Body of pancreas (tissue), 4 donors: ENCODE results near the gene SRGAP1. TPM values are rescaled to one million over a fixed set of nuclear protein-coding genes. Genes with fewer than 3 reads are reported as not detected.

Experiments
- ATAC-seq: fragments of 150-250 bp; one replicate; pipeline ENCODE4 v1.9.1; 2016
- DNase-seq, 4 donors: peaks; one replicate each; pipeline ENCODE4 v3.0.0-alpha.2; 2019
- H3K27ac ChIP-seq, 4 donors: fragments of 200-600 bp; sonication (generic); 1 replicate in 3 of 4; 2 replicates in 1 of 4; pipeline versions ENCODE4 v1.5.1 to v1.6.1; 2016 to 2019; ENCODE audit warnings: mild to moderate bottlenecking in 1 of 4, mixed read lengths in 1 of 4, moderate library complexity in 1 of 4
- H3K27me3 ChIP-seq, 2 donors: fragments of 200-600 bp; sonication (generic); one replicate each; pipeline ENCODE4 v1.6.0; 2016; ENCODE audit warnings: mild to moderate bottlenecking in 1 of 2
- H3K36me3 ChIP-seq, 2 donors: fragments of 200-600 bp; sonication (generic); replicated peaks in 1 of 2; 2 replicates each; pipeline ENCODE4 v1.5.1; 2016; ENCODE audit warnings: low read depth in 2 of 2; ENCODE audit not compliant: insufficient read depth in 1 of 2
- H3K4me1 ChIP-seq: fragments of 200-600 bp; sonication (generic); one replicate; pipeline ENCODE4 v1.6.0; 2016
- H3K4me3 ChIP-seq, 2 donors: fragments of 200-600 bp; sonication (generic); 1 replicate in 1 of 2; 2 replicates in 1 of 2; pipeline ENCODE4 v1.5.1; 2016 to 2019
- H3K9me3 ChIP-seq, 3 donors: fragments of 200-600 bp; sonication (generic); 1 replicate in 2 of 3; 2 replicates in 1 of 3; pipeline ENCODE4 v1.5.1; 2016
- CTCF ChIP-seq, 7 experiments: fragments of 450-650 bp in 4 of 7; fragments of 200-600 bp in 3 of 7; sonication (generic) in 3 of 7; IDR thresholded peaks; one replicate each; pipeline ENCODE4 v1.5.1; 2016 to 2019; ENCODE audit warnings: antibody characterized with exemption in 7 of 7
- POLR2A ChIP-seq, 3 donors: fragments of 450-650 bp; IDR thresholded peaks; one replicate each; pipeline ENCODE4 v1.6.1; 2016; ENCODE audit warnings: antibody characterized with exemption in 3 of 3, mild to moderate bottlenecking in 2 of 3
- WGBS, 2 donors: methylation state at CpG; one replicate each; pipeline ENCODE4 v1.1.5; 2017; 5-methylcytosine and 5-hydroxymethylcytosine counted together
- intact Hi-C: fragments of 100-400 bp; cut with DNase I; formaldehyde crosslinking; loops from one replicate; pipeline ENCODE4 v1.15.1; 2023
- total RNA-seq, 2 donors: library from RNA; depleted of rRNA; stranded (reverse); fragments of >200 nt; gene quantifications; one replicate each; pipeline ENCODE4 v1.1.0, GENCODE V29; 2016

Gene SRGAP1
- total RNA-seq, 2 donors from 2014 or later: 8.8 to 14.8 TPM

GRCh38 chr12:64092507-64093196 is 248.2 kb downstream of the SRGAP1 start:
- intact Hi-C loops: no loop called here
- WGBS, 2 donors: 91 to 93% methylated on average over 4 of the region's 4 CpGs
- ATAC-seq: no peak
- H3K27ac ChIP-seq: no peak overlapping the region
- no peak overlapping the region for H3K4me3 ChIP-seq
- peaks cover 25% of the 10 kb centered on the region for H3K4me1 ChIP-seq
- no peaks in the 10 kb centered on the region for H3K9me3 ChIP-seq
- TF ChIP-seq POLR2A (IDR thresholded peaks at IDR 0.05) (no peak), CTCF (IDR thresholded peaks at IDR 0.05) (no peak)
- H3K36me3 ChIP-seq: no peaks in the 10 kb centered on the region
- H3K27me3 ChIP-seq: no peaks in the 10 kb centered on the region
- DNase-seq: no peak

DNA sequence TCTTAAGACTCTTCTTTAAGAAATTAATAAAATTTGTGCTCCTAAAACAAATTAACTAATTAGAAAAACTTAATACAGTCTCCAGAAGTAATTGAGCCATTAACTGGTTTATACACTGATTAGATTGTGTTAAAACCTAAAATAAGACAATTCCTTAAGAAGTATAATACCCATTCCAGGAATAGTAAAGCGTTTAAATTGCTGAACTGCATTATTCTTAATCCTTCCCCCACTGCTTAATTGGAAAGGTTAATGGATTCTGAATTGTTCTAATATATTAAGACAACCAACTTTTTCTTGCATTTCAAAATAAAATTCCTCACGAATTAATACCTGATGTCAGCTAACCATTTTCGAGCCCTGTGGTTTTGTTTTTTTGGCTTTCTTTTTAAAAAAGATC is 249.2 kb downstream of the SRGAP1 start:
- peaks cover 27% of the 10 kb centered on the region for H3K4me1 ChIP-seq
- TF ChIP-seq POLR2A (IDR thresholded peaks at IDR 0.05) (no peak), CTCF (IDR thresholded peaks at IDR 0.05) (no peak)
- no peak for ATAC-seq
- WGBS, 2 donors: 91 to 93% methylated on average over 3 of the region's 3 CpGs
- intact Hi-C loops: no loop called here
- no peaks in the 10 kb centered on the region for H3K27me3 ChIP-seq
- no peak overlapping the region for H3K4me3 ChIP-seq
- no peaks in the 10 kb centered on the region for H3K9me3 ChIP-seq
- DNase-seq: no peak
- H3K36me3 ChIP-seq: no peaks in the 10 kb centered on the region
- no peak overlapping the region for H3K27ac ChIP-seq

DNA sequence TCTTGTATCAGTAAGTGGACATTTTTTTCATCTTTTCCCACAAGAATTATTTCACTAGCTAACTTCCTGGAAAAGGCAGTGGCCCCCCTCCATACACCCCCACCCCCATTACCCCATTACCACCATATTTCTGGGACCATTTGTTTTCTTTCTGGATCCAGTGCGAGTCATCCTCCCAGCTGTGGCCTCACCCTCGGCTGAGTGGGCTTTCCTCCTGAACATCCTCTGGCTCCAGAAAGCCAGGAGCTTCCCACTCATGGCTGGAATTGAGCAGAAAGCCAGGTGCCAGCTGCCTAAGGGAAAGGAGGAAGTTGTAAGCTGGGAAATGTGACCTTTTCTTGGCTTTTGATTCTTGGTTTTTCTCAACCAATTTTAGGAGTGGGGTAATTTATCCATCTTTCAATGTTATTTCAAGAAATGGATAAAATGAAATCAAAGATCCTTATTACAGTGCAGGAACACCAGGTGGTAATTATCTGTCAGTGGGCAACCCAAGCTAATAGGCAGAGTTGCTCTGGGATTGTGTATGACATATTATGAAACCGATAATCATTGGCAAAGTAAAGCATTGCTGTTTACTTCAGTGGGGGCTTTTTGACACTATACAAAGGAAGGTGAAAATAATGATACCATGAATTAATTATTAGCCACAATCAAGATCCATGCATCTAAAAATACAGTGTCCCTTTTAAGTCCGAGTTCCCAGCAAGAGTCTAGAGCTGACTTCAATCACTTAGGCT is 253.0 kb downstream of the SRGAP1 start:
- Histone ChIP-seq H3K9me3 (no peaks in the 10 kb centered on the region), H3K27me3 (no peaks in the 10 kb centered on the region), H3K27ac (peak overlapping the region in 2 of 4 donors; percentile 33 to 41), H3K4me3 (no peak overlapping the region), H3K36me3 (no peaks in the 10 kb centered on the region), H3K4me1 (peaks cover 17% of the 10 kb centered on the region)
- TF ChIP-seq POLR2A (IDR thresholded peaks at IDR 0.05) (no peak), CTCF (IDR thresholded peaks at IDR 0.05) (no peak)
- no peak for ATAC-seq
- peak in 1 of 4 donors; percentile 21 for DNase-seq
- WGBS, 2 donors: 37 to 43% methylated on average over 4 of the region's 4 CpGs
- intact Hi-C loops: no loop called here

GRCh38 chr12:64098709-64099354 is 254.3 kb downstream of the SRGAP1 start:
- intact Hi-C loops: no loop called here

More at GRCh38 chr12:64098709-64099354, 254.3 kb downstream of the SRGAP1 start:
- Histone ChIP-seq H3K4me1 (peaks cover 20% of the 10 kb centered on the region), H3K4me3 (no peak overlapping the region), H3K27me3 (no peaks in the 10 kb centered on the region), H3K9me3 (no peaks in the 10 kb centered on the region), H3K36me3 (no peaks in the 10 kb centered on the region), H3K27ac (no peak overlapping the region)
- DNase-seq (peak in 3 of 4 donors; percentile 31 to 63 (median 34)), ATAC-seq (no peak)
- TF ChIP-seq POLR2A (IDR thresholded peaks at IDR 0.05) (no peak), CTCF (IDR thresholded peaks at IDR 0.05) (no peak)
- WGBS, 2 donors: 51 to 52% methylated on average over 2 of the region's 2 CpGs
